KOPT-K1 (cell line): ENCODE measurements around the gene AMY2A.
"Not testable (repeated sequence)": the region's sequence is repeated elsewhere in the genome, so short reads cannot be mapped to it uniquely, and the experiment has no call there.

ENCODE experiments used
- H3K27ac ChIP-seq: fragments of 200-600 bp; sonication (generic); 2 replicates; pipeline ENCODE4 v1.5.1; 2016; ENCODE audit warnings: antibody characterized with exemption, mild to moderate bottlenecking, low read depth, low read length; ENCODE audit not compliant: poor library complexity, severe bottlenecking
- H3K36me3 ChIP-seq: fragments of 200-600 bp; sonication (generic); 2 replicates; pipeline ENCODE4 v1.5.1; 2017; ENCODE audit warnings: antibody characterized with exemption, mild to moderate bottlenecking, low read length, moderate library complexity; ENCODE audit not compliant: insufficient read depth
- H3K9me3 ChIP-seq: fragments of 200-600 bp; sonication (generic); 2 replicates; pipeline ENCODE4 v1.5.1; 2017; ENCODE audit warnings: antibody characterized with exemption, low read length, mild to moderate bottlenecking; ENCODE audit not compliant: insufficient read depth, poor library complexity, severe bottlenecking

AMY2A gene

DNA sequence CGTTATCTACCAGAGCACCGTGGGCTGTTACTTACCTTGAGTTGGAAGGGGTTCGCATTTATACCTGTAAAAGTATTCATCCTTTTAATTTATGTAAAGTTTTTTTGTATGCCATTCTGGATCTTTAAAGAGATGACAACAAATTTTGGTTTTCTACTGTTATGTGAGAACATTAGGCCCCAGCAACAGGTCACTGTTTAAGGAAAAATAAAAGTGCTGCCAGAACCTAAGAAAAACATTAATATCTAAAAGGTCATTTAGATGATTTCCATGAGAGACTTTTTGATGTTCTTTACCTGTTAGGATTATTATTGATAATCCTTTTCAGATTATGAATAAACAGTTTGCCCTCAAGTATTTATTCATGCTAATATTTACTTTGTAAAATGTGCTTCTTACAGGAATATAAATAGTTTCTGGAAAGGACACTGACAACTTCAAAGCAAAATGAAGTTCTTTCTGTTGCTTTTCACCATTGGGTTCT lies at the start of gene AMY2A:
Gene AMY2A, plus strand, starts transcription at position 434 of the 484 bp plus-strand sequence. Its CDS starts 14 bp downstream, at position 448.
- not testable (repeated sequence) for H3K9me3 ChIP-seq, H3K27ac ChIP-seq, H3K36me3 ChIP-seq

DNA sequence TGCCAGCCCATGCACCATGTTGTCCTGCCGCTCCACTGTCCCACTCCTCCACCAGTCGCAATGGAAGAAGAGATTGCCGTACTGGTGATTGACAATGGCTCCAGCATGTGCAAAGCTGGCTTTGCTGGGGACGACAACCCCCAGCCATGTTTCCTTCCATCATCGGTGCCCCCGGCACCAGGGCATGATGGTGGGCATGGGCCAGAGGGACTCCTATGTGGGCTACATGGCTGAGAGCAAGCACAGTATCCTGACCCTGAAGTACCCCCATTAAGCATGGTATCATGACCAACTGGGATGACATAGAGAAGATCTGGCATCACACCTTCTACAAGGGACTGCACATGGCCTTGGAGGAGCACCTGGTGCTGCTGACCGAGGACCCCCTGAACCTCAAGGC lies 47.7 kb upstream of the AMY2A start:
- Histone ChIP-seq H3K36me3 (no peaks in the 10 kb centered on the region), H3K9me3 (no peaks in the 10 kb centered on the region), H3K27ac (no peak overlapping the region)

DNA sequence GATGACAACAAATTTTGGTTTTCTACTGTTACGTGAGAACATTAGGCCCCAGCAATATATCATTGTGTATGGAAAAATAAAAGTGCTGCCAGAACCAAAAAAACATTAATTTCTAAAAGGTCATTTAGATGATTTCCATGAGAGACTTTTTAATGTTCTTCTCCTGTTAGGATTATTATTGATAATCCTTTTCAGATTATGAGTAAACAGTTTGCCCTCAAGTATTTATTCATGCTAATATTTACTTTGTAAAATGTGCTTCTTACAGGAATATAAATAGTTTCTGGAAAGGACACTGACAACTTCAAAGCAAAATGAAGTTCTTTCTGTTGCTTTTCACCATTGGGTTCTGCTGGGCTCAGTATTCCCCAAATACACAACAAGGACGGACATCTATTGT lies 45.9 kb upstream of the AMY2A start, which contains the start of gene AMY2B:
Gene AMY2B, plus strand, starts transcription at position 301 of the 400 bp plus-strand sequence. Its CDS starts 14 bp downstream, at position 315.
- H3K9me3 ChIP-seq, H3K36me3 ChIP-seq, H3K27ac ChIP-seq: not testable (repeated sequence)

DNA sequence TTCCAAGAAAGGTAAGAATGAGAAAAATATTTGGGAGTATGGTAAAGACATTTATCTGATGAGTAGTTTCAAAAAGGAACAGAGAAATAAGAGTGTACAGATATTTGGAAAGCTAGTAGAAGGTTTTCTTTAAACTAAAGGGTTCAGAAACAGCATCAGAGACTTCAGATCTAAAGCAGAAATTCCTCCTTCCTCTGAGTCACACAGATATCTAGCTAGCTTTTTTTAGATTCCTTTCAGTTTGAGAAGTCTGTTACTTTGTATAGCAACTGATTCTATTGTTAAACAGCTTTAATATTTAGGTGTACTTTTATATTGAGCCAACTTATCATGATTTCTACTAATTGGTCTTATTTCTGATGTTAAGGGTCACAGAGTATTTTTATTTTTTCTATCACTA lies 41.2 kb upstream of the AMY2A start:
- no peak overlapping the region for H3K27ac ChIP-seq
- H3K36me3 ChIP-seq, result no peaks in the 10 kb centered on the region
- H3K9me3 ChIP-seq, result no peaks in the 10 kb centered on the region

DNA sequence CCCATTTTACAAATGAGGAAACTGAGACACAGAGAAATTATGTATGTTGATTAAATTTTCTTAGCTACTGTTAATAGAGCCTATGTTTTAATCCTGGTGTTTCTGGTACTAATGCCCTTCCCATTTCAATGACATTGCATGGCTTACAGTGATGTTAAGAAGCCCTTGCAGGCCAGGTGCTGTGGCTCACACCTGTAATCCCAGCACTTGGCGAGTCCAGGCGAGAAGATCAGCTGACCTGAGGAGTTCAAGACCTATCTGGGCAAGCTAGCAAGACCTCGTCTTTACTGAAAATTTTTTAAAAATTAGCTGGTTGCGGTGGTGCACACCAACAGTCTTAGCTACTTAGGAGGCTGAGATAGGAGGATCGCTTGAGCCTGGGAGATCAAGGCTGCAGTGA lies 40.4 kb upstream of the AMY2A start:
- not testable (repeated sequence) for H3K27ac ChIP-seq, H3K9me3 ChIP-seq

GRCh38 chr1:103582464-103582863 lies 34.8 kb upstream of the AMY2A start:
- peaks cover 5% of the 10 kb centered on the region for H3K9me3 ChIP-seq
- H3K36me3 ChIP-seq, result no peaks in the 10 kb centered on the region
- H3K27ac ChIP-seq, result no peak overlapping the region

More for the DNA sequence above, 40.4 kb upstream of the AMY2A start:
- not testable (repeated sequence) for H3K36me3 ChIP-seq

DNA sequence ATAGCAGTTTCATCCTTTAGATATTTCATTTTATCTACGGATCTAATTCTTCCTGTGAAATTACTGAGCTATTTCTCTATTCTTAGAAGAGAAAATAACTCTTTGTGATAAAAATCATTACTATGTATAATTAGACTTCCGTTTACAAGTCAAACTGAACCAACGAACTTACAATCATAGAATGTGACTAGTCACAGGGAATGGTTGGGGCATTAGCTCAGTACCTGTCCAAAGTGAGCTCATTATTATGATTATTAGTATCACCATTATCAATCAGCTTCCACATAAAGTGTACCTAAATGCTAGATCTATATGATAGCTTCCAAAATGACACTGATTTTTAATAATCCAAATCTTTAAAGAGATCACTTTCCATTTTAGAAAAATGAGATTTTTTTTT lies 33.3 kb upstream of the AMY2A start:
- H3K9me3 ChIP-seq, result peaks cover 17% of the 10 kb centered on the region
- no peak overlapping the region for H3K27ac ChIP-seq
- no peaks in the 10 kb centered on the region for H3K36me3 ChIP-seq

DNA sequence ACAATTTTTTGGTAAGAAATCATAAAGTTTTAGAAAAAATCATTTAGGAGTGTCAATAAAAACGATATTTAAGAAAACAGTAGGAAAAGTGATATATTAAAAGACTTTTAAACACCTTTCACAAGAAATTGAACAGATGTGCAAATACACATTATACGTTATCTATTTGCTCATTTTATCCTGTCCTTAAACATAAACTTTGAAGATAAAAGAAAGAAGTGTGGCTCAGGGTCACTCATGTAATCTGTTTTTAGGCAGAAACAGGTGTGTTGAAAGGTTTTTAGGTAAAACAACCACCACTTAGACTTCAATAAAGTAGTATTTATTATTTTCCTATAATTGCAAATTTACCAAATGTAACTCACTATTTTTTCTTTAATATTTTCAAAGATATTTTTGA lies 32.7 kb upstream of the AMY2A start:
- Histone ChIP-seq H3K27ac (no peak overlapping the region), H3K9me3 (peaks cover 24% of the 10 kb centered on the region), H3K36me3 (no peaks in the 10 kb centered on the region)

- H3K27ac ChIP-seq, H3K9me3 ChIP-seq, H3K36me3 ChIP-seq: not testable (repeated sequence)
Measured at GRCh38 chr1:103602740-103603139, 14.5 kb upstream of the AMY2A start.

DNA sequence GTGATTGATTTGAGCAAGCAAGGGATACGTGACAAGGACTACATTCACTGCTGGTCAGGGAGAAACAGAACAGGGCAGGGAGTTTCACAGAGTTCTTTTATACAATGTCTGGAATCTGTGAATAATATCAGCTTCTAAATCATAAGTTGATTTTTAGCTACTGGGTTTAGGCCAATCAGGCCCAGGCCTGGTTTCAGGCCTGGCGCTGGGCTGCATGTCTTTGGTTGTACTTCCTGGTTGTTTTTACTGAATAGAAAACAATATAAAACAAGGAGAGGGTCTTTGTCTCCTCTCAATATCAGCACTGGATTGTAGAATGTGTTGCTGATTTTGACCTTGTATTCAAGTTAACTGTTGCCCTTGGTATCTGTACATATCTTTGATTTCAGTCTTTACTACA lies 865 bp upstream of the AMY2A start:
- Histone ChIP-seq H3K27ac (no peak overlapping the region), H3K36me3 (no peaks in the 10 kb centered on the region), H3K9me3 (no peaks in the 10 kb centered on the region)

DNA sequence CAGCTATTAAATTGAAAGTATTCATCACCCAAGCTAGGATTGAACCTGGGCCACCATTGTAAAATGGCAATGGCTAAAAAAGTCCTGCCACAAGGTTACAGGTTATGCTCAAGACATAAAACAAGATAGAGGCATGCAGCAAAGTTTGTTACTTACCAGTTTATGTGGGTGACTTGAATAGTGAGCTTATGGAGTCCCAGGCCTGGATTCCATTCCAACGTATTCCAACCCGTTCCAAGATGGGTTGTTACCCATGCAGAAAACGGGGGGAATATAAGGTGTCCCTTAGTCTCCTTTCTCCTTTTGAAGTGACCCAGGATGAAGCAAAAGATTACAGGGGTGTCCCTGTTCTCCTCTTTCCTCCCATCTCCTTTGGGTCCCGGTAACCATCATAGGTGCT lies 10.2 kb downstream of the AMY2A start:
- H3K36me3 ChIP-seq, H3K9me3 ChIP-seq, H3K27ac ChIP-seq: not testable (repeated sequence)

- not testable (repeated sequence) for H3K9me3 ChIP-seq, H3K27ac ChIP-seq, H3K36me3 ChIP-seq
Measured at GRCh38 chr1:103641194-103641593, 24.0 kb downstream of the AMY2A start.

DNA sequence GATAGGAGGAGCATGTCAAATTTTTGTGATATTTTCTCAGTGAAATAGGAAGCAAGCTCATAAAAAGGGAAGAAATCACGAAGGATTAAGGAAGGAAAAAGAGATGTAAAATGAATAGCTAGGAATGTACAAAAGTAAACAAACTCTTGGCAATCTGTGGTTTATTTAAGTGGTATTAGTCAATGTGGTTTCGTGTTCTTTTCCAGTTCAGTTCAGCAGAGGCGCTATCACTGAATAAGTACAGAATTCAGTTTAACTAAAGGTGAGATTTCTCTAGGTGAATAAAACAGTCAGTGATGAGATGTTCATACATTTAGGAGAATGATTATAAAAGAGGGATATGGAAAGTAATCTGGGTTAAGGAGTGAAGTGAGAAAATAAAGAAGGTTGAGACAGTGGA lies 26.7 kb downstream of the AMY2A start:
- not testable (repeated sequence) for H3K36me3 ChIP-seq, H3K27ac ChIP-seq, H3K9me3 ChIP-seq

- H3K27ac ChIP-seq, H3K36me3 ChIP-seq, H3K9me3 ChIP-seq: not testable (repeated sequence)
Measured at GRCh38 chr1:103650305-103650704, 33.1 kb downstream of the AMY2A start.

- H3K9me3 ChIP-seq, H3K36me3 ChIP-seq, H3K27ac ChIP-seq: not testable (repeated sequence)
Measured at GRCh38 chr1:103650889-103651288, 33.7 kb downstream of the AMY2A start.

DNA sequence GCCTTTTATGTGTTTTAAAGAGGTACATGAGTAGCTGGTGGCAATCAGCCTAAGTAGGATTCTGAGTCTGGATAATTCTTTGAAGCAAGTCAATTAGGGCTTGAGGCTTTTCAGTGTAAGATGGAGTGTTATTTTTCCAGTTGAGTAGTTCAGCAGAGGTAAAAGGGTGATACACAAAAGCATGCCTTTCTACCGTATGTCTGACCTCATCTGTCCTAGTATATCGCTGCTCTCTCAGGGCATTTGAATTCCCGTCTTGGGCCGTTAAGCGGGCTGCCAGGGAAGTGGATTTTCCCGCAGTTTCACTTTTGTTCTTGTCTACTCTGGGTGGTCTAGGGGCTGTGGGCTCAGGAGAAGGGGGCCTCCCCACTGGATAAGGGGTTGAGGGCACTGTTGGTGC lies 36.9 kb downstream of the AMY2A start:
- not testable (repeated sequence) for H3K36me3 ChIP-seq, H3K9me3 ChIP-seq, H3K27ac ChIP-seq

- H3K36me3 ChIP-seq, H3K27ac ChIP-seq, H3K9me3 ChIP-seq: not testable (repeated sequence)
Measured at GRCh38 chr1:103655460-103655859, 38.2 kb downstream of the AMY2A start, which contains the start of gene AMY1A. Gene AMY1A, plus strand, starts transcription at chr1:103655760. Its CDS starts 571 bp downstream, at chr1:103656331.
